Natural killer cell treated with Interleukin-12 subunit alpha and Interleukin-12 subunit beta and Interleukin-15 and Interleukin-18, amount 100 ng/mL, for 72 hours (primary cell): ENCODE results near the gene EMSY. TPM values are rescaled to one million over a fixed set of nuclear protein-coding genes. Genes with fewer than 3 reads are reported as not detected.
A peak's percentile ranks its signal among the peaks of the same experiment; 100 is the strongest.
"Not testable (repeated sequence)": the region's sequence is repeated elsewhere in the genome, so short reads cannot be mapped to it uniquely, and the experiment has no call there.

Experiments used
- ATAC-seq, 2 donors: fragments of 150-1000 bp; cut with Tn5 transposase in 1 of 2; sonication (Bioruptor Pico), chemical (Tn5 transposase) in 1 of 2; 2 replicates each; pipeline ENCODE4 v1.10.0; 2021
- DNase-seq: peaks from one replicate; pipeline ENCODE4 v3.0.0; 2022; ENCODE audit warnings: low spot score
- H3K27ac Mint-ChIP-seq, 2 donors: 1 replicate in 1 of 2; 2 replicates in 1 of 2; pipeline ENCODE4 v1.8.0; 2022; ENCODE audit warnings: mixed read lengths in 2 of 2, mild to moderate bottlenecking in 1 of 2, moderate library complexity in 1 of 2
- H3K27me3 Mint-ChIP-seq, 2 donors: 1 replicate in 1 of 2; 2 replicates in 1 of 2; pipeline ENCODE4 v1.8.0; 2022; ENCODE audit warnings: mixed read lengths in 2 of 2
- H3K36me3 Mint-ChIP-seq: one replicate; pipeline ENCODE4 v1.8.0; 2022; ENCODE audit warnings: mixed read lengths
- H3K4me1 Mint-ChIP-seq, 2 donors: 1 replicate in 1 of 2; 2 replicates in 1 of 2; pipeline ENCODE4 v1.8.0; 2022; ENCODE audit warnings: low read depth in 2 of 2, mixed read lengths in 2 of 2, mild to moderate bottlenecking in 1 of 2
- H3K4me3 Mint-ChIP-seq: one replicate; pipeline ENCODE4 v1.8.0; 2022; ENCODE audit warnings: mixed read lengths
- H3K9me3 Mint-ChIP-seq: 2 replicates; pipeline ENCODE4 v1.8.0; 2022; ENCODE audit warnings: mixed read lengths
- total RNA-seq, 2 donors: library from RNA; stranded (reverse); gene quantifications; one replicate each; pipeline ENCODE4 v1.2.3, GENCODE V29; 2022

The EMSY gene
- 10 to 100 TPM; 31.1 to 45.7 TPM for total RNA-seq

GRCh38 chr11:76444384-76445120 lies at the start of gene EMSY:
EMSY (plus strand) TSS chr11:76445018; CDS start chr11:76446939, 1,921 bp downstream.
- DNase-seq: peak; percentile 95

GRCh38 chr11:76395296-76395695 lies 49.5 kb upstream of the EMSY start:
- Mint-ChIP-seq H3K27ac (no peak overlapping the region), H3K9me3 (no peaks in the 10 kb centered on the region), H3K4me3 (no peak overlapping the region), H3K4me1 (no peaks in the 10 kb centered on the region), H3K27me3 (peaks cover 0 to 2% of the 10 kb centered on the region in 2 donors), H3K36me3 (no peaks in the 10 kb centered on the region)
- ATAC-seq: no peak
- DNase-seq: no peak

More at GRCh38 chr11:76444384-76445120, at the start of gene EMSY:
- Mint-ChIP-seq H3K27ac (peak within 1 kb of the TSS; percentile 99), H3K9me3 (no peaks in the 10 kb centered on the region), H3K36me3 (peaks cover 12% of the 10 kb centered on the region), H3K27me3 (no peaks in the 10 kb centered on the region), H3K4me3 (peak within 1 kb of the TSS; percentile 100), H3K4me1 (peaks cover 33 to 36% of the 10 kb centered on the region in 2 donors)
- ATAC-seq: peak; percentile 97 to 98

GRCh38 chr11:76397383-76397782 lies 47.4 kb upstream of the EMSY start:
- no peaks in the 10 kb centered on the region for H3K9me3 Mint-ChIP-seq
- peaks cover 0 to 2% of the 10 kb centered on the region in 2 donors for H3K27me3 Mint-ChIP-seq
- no peaks in the 10 kb centered on the region for H3K4me1 Mint-ChIP-seq
- no peak overlapping the region for H3K4me3 Mint-ChIP-seq
- ATAC-seq (no peak), DNase-seq (no peak)
- H3K27ac Mint-ChIP-seq: no peak overlapping the region
- H3K36me3 Mint-ChIP-seq: no peaks in the 10 kb centered on the region

GRCh38 chr11:76400967-76401366 lies 43.9 kb upstream of the EMSY start:
- no peaks in the 10 kb centered on the region for H3K4me1 Mint-ChIP-seq
- H3K36me3 Mint-ChIP-seq: no peaks in the 10 kb centered on the region
- no peaks in the 10 kb centered on the region for H3K9me3 Mint-ChIP-seq
- DNase-seq (no peak), ATAC-seq (no peak)
- H3K27ac Mint-ChIP-seq: no peak overlapping the region
- H3K4me3 Mint-ChIP-seq: no peak overlapping the region
- peaks cover 0 to 6% of the 10 kb centered on the region in 2 donors for H3K27me3 Mint-ChIP-seq

- not testable (repeated sequence) for H3K27me3 Mint-ChIP-seq, ATAC-seq, H3K4me3 Mint-ChIP-seq, H3K4me1 Mint-ChIP-seq, DNase-seq, H3K9me3 Mint-ChIP-seq, H3K27ac Mint-ChIP-seq, H3K36me3 Mint-ChIP-seq
Observed at GRCh38 chr11:76401484-76401883, 43.3 kb upstream of the EMSY start.

- DNase-seq: no peak
- Mint-ChIP-seq H3K27ac (no peak overlapping the region), H3K27me3 (peaks cover 0 to 8% of the 10 kb centered on the region in 2 donors), H3K36me3 (no peaks in the 10 kb centered on the region), H3K4me1 (no peaks in the 10 kb centered on the region), H3K9me3 (no peaks in the 10 kb centered on the region), H3K4me3 (no peak overlapping the region)
- ATAC-seq: no peak
Observed at GRCh38 chr11:76406359-76406758, 38.5 kb upstream of the EMSY start.

- Mint-ChIP-seq H3K27ac (no peak overlapping the region), H3K36me3 (no peaks in the 10 kb centered on the region), H3K4me3 (no peak overlapping the region), H3K9me3 (no peaks in the 10 kb centered on the region), H3K4me1 (no peaks in the 10 kb centered on the region), H3K27me3 (peaks cover 0 to 8% of the 10 kb centered on the region in 2 donors)
- DNase-seq (no peak), ATAC-seq (no peak)
Observed at GRCh38 chr11:76408171-76408965, 36.5 kb upstream of the EMSY start.

- DNase-seq: no peak
- H3K9me3 Mint-ChIP-seq: no peaks in the 10 kb centered on the region
- peaks cover 7 to 10% of the 10 kb centered on the region in 2 donors for H3K27me3 Mint-ChIP-seq
- no peak overlapping the region for H3K4me3 Mint-ChIP-seq
- no peaks in the 10 kb centered on the region for H3K36me3 Mint-ChIP-seq
- no peaks in the 10 kb centered on the region for H3K4me1 Mint-ChIP-seq
- no peak overlapping the region for H3K27ac Mint-ChIP-seq
- ATAC-seq: no peak
Observed at GRCh38 chr11:76410851-76411357, 33.9 kb upstream of the EMSY start.

GRCh38 chr11:76415073-76415472 lies 29.7 kb upstream of the EMSY start:
- DNase-seq (no peak), ATAC-seq (no peak)
- no peaks in the 10 kb centered on the region for H3K9me3 Mint-ChIP-seq
- H3K27me3 Mint-ChIP-seq: peaks cover 14 to 28% of the 10 kb centered on the region in 2 donors
- no peak overlapping the region for H3K27ac Mint-ChIP-seq
- no peak overlapping the region for H3K4me3 Mint-ChIP-seq
- H3K36me3 Mint-ChIP-seq: no peaks in the 10 kb centered on the region
- H3K4me1 Mint-ChIP-seq: no peaks in the 10 kb centered on the region

- H3K9me3 Mint-ChIP-seq: no peaks in the 10 kb centered on the region
- H3K27me3 Mint-ChIP-seq: peaks cover 16 to 18% of the 10 kb centered on the region in 2 donors
- peaks cover 6 to 8% of the 10 kb centered on the region in 2 donors for H3K4me1 Mint-ChIP-seq
- H3K27ac Mint-ChIP-seq: no peak overlapping the region
- ATAC-seq: no peak
- no peaks in the 10 kb centered on the region for H3K36me3 Mint-ChIP-seq
- no peak for DNase-seq
- H3K4me3 Mint-ChIP-seq: no peak overlapping the region
Observed at GRCh38 chr11:76419896-76420295, 24.9 kb upstream of the EMSY start.

GRCh38 chr11:76424379-76424778 lies 20.4 kb upstream of the EMSY start:
- DNase-seq (no peak), ATAC-seq (peak in 1 of 2 donors; percentile 64)
- Mint-ChIP-seq H3K36me3 (no peaks in the 10 kb centered on the region), H3K27me3 (peaks cover 0 to 10% of the 10 kb centered on the region in 2 donors), H3K27ac (no peak overlapping the region), H3K4me1 (peaks cover 6 to 8% of the 10 kb centered on the region in 2 donors), H3K4me3 (peak overlapping the region; percentile 0), H3K9me3 (no peaks in the 10 kb centered on the region)

GRCh38 chr11:76424891-76425290 lies 19.9 kb upstream of the EMSY start:
- ATAC-seq (no peak), DNase-seq (no peak)
- peaks cover 0 to 10% of the 10 kb centered on the region in 2 donors for H3K27me3 Mint-ChIP-seq
- H3K27ac Mint-ChIP-seq: no peak overlapping the region
- peak overlapping the region; percentile 0 for H3K4me3 Mint-ChIP-seq
- H3K36me3 Mint-ChIP-seq: no peaks in the 10 kb centered on the region
- no peaks in the 10 kb centered on the region for H3K9me3 Mint-ChIP-seq
- H3K4me1 Mint-ChIP-seq: peaks cover 6 to 8% of the 10 kb centered on the region in 2 donors

GRCh38 chr11:76426660-76427059 lies 18.2 kb upstream of the EMSY start:
- ATAC-seq (no peak), DNase-seq (no peak)
- H3K4me1 Mint-ChIP-seq: peaks cover 6 to 8% of the 10 kb centered on the region in 2 donors
- H3K27me3 Mint-ChIP-seq: peaks cover 0 to 10% of the 10 kb centered on the region in 2 donors
- H3K9me3 Mint-ChIP-seq: no peaks in the 10 kb centered on the region
- H3K36me3 Mint-ChIP-seq: no peaks in the 10 kb centered on the region
- H3K4me3 Mint-ChIP-seq: no peak overlapping the region
- no peak overlapping the region for H3K27ac Mint-ChIP-seq

GRCh38 chr11:76436020-76436419 lies 8.8 kb upstream of the EMSY start:
- Mint-ChIP-seq H3K4me1 (peaks cover 0 to under 1% of the 10 kb centered on the region in 2 donors), H3K27me3 (peaks cover 0 to 3% of the 10 kb centered on the region in 2 donors), H3K9me3 (no peaks in the 10 kb centered on the region), H3K36me3 (no peaks in the 10 kb centered on the region), H3K4me3 (no peak overlapping the region), H3K27ac (no peak overlapping the region)
- no peak for ATAC-seq
- no peak for DNase-seq
